GM12875 (cell line): ENCODE results near the gene ARHGAP28.

Source experiments
- H3K4me3 ChIP-seq: one replicate; pipeline ENCODE4 v1.5.1; 2011; ENCODE audit warnings: low read depth, low read length, control low read depth
- CTCF ChIP-seq: IDR thresholded peaks from 2 replicates; pipeline ENCODE4 v1.5.1; 2011; ENCODE audit warnings: low read depth, mild to moderate bottlenecking, control low read depth, inconsistent platforms, low read length, moderate library complexity, borderline replicate concordance; ENCODE audit not compliant: insufficient read depth

Gene ARHGAP28

GRCh38 chr18:6722690-6723089 lies 6.8 kb upstream of the ARHGAP28 start:
- TF ChIP-seq CTCF = no peak
- H3K4me3 ChIP-seq = no peak overlapping the region

- H3K4me3 ChIP-seq = no peak overlapping the region
- no peak for TF ChIP-seq CTCF
Measured at GRCh38 chr18:6724331-6724730, 5.2 kb upstream of the ARHGAP28 start.

- no peak for TF ChIP-seq CTCF
- no peak overlapping the region for H3K4me3 ChIP-seq
Measured at GRCh38 chr18:6728331-6728730, 1.2 kb upstream of the ARHGAP28 start.

GRCh38 chr18:6728809-6729246 lies 688 bp upstream of the ARHGAP28 start:
- TF ChIP-seq CTCF = no peak
- peak overlapping the region; percentile 46 for H3K4me3 ChIP-seq

GRCh38 chr18:6730416-6731221 lies 1.1 kb downstream of the ARHGAP28 start:
- no peak for TF ChIP-seq CTCF
- H3K4me3 ChIP-seq = no peak overlapping the region

GRCh38 chr18:6731222-6731596 lies 1.7 kb downstream of the ARHGAP28 start:
- no peak for TF ChIP-seq CTCF
- no peak overlapping the region for H3K4me3 ChIP-seq

GRCh38 chr18:6732952-6733351 lies 3.4 kb downstream of the ARHGAP28 start:
- no peak for TF ChIP-seq CTCF
- no peak overlapping the region for H3K4me3 ChIP-seq
